Tracheal epithelial cell (primary cell): ENCODE results near the gene MGRN1. TPM values are rescaled to one million over a fixed set of nuclear protein-coding genes. Genes with fewer than 3 reads are reported as not detected.

Source experiments
- total RNA-seq: library from RNA; depleted of rRNA; stranded (reverse); fragments of >200 nt; gene quantifications from 2 replicates; pipeline ENCODE4 v1.2.1, GENCODE V29; 2014

Gene MGRN1
- 10.2 and 15.4 TPM in 2 replicates for total RNA-seq

DNA sequence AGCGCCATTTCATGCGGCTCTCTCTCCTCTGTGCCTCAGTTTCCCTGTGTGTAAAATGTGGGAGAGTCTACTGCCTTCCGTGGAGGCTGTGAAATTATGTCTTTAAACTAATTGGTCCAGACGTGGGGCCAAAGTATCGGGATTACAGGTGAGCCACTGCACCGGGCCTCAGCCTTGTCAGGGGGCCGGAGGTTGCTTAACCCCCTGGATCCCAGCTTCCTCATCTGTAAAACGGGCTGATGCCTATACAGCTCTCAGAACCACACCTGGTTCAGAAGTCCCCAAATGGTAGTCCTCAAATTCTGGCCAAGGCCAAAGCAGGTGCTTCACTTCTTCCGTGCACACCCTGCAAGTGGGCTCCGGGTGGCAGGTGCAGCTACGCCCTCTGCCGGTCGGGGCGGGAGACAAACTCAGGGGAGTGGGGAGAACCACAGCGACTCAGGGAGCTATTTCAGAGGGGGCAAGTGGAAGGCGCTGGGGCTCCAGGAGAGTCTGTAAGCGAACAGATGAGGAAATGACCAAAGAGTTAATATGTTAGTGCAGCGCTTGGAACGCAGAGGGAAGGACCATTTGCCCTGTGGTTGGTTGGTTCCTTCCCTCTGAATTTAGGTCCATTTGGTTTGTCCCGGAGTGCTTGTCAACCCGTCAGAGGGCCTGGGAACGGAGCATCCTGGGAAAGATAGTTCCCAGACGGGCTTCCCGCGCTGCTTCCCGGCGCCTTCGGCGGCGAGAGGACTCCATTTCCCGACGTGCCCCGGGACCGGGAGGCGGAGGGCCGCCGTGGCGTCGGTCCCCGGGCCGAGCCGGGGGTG, at the start of gene MGRN1:
MGRN1 (plus strand) TSS at position 812 of the 812 bp plus-strand sequence. CDS start 135 bp downstream, outside the sequence.

DNA sequence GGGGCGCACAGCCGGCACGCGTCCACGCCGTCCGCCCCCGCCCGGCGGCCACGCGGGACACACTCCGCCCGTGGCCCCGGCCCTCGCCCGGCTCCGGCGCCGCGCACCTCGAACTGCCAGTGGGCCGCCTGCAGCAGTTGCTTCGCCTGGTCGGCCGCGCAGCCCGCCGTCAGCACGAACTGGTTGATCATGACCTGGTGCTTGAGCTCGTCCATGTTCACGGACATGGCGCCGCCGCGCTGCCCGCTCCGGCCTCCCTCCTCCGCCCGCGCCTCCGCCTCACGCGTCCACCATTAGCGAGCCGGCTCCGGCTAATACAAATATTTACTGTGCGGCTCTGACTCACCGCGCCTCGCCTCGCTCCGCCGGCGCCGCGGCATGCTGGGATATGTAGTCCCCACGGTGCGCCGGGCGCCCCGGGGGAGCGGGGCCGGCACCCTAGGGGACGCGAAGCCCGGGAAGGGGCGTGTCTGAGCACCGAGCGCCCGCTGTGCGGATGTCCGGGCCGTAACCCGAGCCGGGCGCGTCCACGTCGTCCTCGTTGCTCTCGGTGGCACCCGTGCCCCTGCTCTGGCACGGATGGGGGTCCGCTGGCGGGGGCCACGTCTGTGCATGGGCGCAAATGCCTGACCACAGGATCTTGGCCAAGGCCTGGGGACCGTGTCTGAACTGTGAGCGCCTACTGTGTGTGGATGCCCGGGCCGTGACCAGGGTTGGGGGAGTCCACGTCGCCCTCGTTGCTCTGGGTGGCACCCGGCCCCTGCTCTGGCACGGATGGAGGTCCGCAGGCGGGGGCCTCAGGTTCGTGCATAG, 9.8 kb upstream of the MGRN1 start, which contains the start of gene UBALD1:
UBALD1 (minus strand) TSS at position 318 of the 813 bp plus-strand sequence; CDS start at position 227, 91 bp downstream.

DNA sequence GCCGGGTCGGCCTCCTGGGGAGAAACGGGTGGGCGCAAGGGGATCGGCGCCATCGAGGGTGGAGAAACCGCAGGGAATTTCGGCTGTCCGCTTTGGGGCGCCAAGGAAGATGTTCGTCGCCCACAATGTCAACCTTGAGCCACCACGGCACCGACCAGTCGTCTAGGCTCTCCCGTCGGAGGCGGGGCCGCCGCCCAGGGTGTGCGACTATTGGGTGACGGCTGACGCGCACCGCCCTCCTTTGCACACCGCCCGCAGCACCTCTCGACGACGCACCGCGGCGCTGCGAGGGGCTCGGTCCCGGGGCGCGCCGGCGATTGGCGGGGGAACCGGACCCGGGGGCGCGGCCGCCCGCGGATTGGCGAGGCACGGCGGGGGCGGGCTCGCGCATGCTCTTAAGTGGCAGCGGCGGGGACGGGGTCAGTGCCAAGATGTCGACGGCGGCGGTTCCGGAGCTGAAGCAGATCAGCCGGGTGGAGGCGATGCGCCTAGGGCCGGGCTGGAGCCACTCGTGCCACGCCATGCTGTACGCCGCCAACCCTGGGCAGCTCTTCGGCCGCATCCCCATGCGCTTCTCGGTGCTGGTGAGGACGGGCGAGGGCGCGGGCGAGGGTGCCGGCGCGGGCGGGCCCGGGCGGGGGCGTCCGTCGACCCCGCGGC, 68.8 kb downstream of the MGRN1 start, which contains the start of gene NUDT16L1:
NUDT16L1 (plus strand) TSS at position 267 of the 660 bp plus-strand sequence; CDS start at position 432, 165 bp downstream.

DNA sequence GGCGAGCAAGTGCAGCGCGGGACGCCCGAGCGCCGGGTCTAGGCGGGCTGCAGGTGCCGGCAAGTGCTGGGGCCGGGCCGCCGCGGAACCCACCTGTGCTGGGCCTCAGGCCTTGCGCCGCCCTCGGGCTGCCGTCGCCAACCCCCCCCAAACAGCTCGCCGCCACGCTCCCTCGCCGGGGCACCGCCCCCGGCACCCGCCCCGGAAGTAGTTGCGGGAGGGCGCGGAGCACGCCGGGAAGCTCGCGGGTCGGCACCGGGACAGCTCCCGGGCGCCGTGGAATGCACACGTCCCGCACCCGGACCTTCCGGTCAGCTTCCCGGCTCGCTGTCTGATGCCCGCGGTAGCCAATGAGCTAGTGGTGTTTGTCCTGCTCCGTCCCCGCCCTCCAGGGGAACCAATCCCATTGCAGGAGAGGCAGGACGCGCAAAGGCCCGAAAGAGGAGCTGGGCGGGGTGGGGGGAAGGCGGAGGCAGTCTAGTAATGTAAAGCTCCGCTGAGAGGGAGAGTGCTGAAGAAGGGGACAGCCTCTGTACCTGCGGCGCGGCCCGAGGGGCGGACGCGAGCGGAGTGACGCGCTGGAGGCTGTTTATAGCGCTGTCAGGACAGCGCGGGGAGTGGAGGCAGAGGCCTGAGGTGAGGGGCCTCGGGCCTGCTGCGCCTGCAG, 109.6 kb downstream of the MGRN1 start, which contains the start of the genes ANKS3 and DNAAF8:
ANKS3 (minus strand) TSS at position 209 of the 667 bp plus-strand sequence. CDS start 4,122 bp downstream, outside the sequence.
DNAAF8 (plus strand) TSS at position 475 of the 667 bp plus-strand sequence. CDS start 1,978 bp downstream, outside the sequence.

Other genes starting within 250 kb of the MGRN1 start
- gene CORO7, start 208.2 kb upstream of the MGRN1 start, total RNA-seq: 7.2 and 18.6 TPM in 2 replicates
- gene DNAJA3, start 199.0 kb upstream of the MGRN1 start, total RNA-seq: 67.0 and 74.0 TPM in 2 replicates
- gene NMRAL1, start 150.2 kb upstream of the MGRN1 start, total RNA-seq: 52.0 and 96.1 TPM in 2 replicates
- 45.8 and 119 TPM in 2 replicates for gene HMOX2, start 148.4 kb upstream of the MGRN1 start, total RNA-seq
- 9.4 and 15.1 TPM in 2 replicates for gene CDIP1, start 86.1 kb upstream of the MGRN1 start, total RNA-seq
- gene C16orf96, start 68.5 kb upstream of the MGRN1 start, total RNA-seq: under 0.01 TPM in 1 of 2 replicates, not detected in the other
- 5.5 and 6.3 TPM in 2 replicates for gene UBALD1, start 9.9 kb upstream of the MGRN1 start, total RNA-seq
- gene NUDT16L1, start 68.7 kb downstream of the MGRN1 start, total RNA-seq: 21.7 and 31.5 TPM in 2 replicates
- 15.1 and 18.8 TPM in 2 replicates for gene ANKS3, start 109.4 kb downstream of the MGRN1 start, total RNA-seq
- under 0.01 TPM in 1 of 2 replicates, not detected in the other for gene DNAAF8, start 109.7 kb downstream of the MGRN1 start, total RNA-seq
- 4.7 and 8.4 TPM in 2 replicates for gene ZNF500, start 142.3 kb downstream of the MGRN1 start, total RNA-seq
- not detected in 2 replicates for gene SEPTIN12, start 163.5 kb downstream of the MGRN1 start, total RNA-seq
- gene SMIM22, start 170.5 kb downstream of the MGRN1 start, total RNA-seq: 5.5 and 16.4 TPM in 2 replicates
- 15.3 and 20.7 TPM in 2 replicates for gene ROGDI, start 177.8 kb downstream of the MGRN1 start, total RNA-seq
- gene GLYR1, start 222.5 kb downstream of the MGRN1 start, total RNA-seq: 41.0 and 48.6 TPM in 2 replicates
- 27.5 TPM in 2 replicates for gene UBN1, start 222.7 kb downstream of the MGRN1 start, total RNA-seq